Measurements from ENCODE around the gene GON7.

The GON7 gene

DNA sequence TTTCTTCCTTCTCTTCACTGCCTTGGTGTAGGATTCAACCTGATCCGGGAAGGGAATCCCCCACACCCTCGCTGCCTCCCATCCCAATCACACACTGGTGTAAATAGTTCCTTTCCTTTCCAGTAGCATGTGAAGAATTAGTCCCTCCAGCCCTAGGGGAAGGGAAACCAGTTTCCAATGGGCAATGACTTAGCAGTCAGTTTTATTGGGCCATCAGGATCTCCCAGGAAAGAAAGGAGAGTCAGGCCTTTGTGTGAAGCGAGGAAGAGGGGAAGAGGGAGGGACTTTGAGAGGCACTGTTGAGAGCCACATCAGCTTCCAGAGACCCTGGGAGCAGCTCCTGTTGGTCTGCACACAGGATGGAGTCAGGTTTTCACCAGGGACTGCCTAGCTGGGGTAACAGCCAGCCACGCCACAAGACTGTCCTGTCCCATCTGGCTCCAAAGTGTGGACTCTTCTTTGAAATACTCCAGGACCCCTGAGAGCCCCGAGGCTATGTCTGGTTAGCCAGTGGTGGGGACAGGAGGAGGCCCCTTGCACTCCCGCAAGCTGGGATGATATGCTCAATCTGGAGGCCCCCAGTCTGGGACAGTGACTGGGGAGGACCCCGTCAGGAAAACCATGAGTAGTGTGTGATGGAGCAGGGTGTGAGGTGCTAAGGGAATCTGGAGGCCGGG lies 50.0 kb downstream of the GON7 start:
- FAIRE-seq = no peak

DNA sequence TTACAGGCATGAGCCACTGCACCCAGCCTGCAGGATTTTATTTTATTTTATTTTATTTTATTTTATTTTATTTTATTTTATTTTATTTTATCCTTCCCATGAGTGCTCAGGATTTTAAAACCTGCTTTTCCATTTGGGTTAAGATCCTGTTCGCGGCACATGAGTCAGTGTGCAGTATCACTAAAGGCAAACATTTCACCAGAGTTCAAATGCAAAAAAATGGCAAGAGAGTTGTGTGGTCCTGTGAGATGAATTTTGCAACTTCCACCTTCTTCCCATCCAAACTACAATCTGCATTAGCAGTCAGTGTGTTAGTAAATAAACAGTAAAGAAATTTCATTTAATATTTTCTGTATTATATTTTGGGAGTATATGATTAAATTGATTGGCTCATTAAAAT lies 51.2 kb downstream of the GON7 start:
- FAIRE-seq = no peak

DNA sequence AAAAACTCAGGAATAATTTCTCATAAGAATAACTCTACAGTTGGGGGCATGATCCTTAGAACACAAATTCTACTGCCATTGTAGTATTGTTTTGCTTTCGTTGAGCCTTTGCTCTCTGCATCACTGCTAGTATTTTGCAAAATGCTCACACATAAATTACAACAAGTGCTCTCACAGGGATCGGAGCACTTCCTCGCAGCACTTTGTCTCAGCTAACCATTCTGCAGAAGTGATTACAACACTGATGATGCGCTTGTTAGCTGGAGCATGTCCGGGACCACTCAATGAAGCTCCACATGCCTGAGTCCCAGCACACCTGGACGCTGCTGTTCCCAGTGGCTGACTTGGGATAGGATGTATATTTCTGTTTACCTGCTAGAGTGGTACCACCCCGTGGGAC lies 53.7 kb downstream of the GON7 start:
- no peak for FAIRE-seq
